HUES48 (cell line): ENCODE data around the gene HDHD3.
"Not testable (repeated sequence)": the region's sequence is repeated elsewhere in the genome, so short reads cannot be mapped to it uniquely, and the experiment has no call there.

Source experiments
- H3K27ac ChIP-seq: one replicate; pipeline ENCODE4 v1.7.0; 2013; ENCODE audit warnings: low read depth, low read length, inconsistent platforms
- H3K27me3 ChIP-seq: 2 replicates; pipeline ENCODE4 v1.6.1; 2013; ENCODE audit warnings: mild to moderate bottlenecking, low read length; ENCODE audit not compliant: control insufficient read depth, insufficient read depth
- H3K36me3 ChIP-seq: 2 replicates; pipeline ENCODE4 v1.6.1; 2013; ENCODE audit warnings: low read length; ENCODE audit not compliant: control insufficient read depth, insufficient read depth
- H3K4me1 ChIP-seq: 2 replicates; pipeline ENCODE4 v1.6.1; 2013; ENCODE audit warnings: mild to moderate bottlenecking, low read length; ENCODE audit not compliant: control insufficient read depth, insufficient read depth
- H3K4me3 ChIP-seq: 2 replicates; pipeline ENCODE4 v1.5.1; 2013; ENCODE audit warnings: mild to moderate bottlenecking, low read depth, low read length
- H3K9ac ChIP-seq: 2 replicates; pipeline ENCODE4 v1.6.1; 2013; ENCODE audit warnings: mild to moderate bottlenecking, low read depth, low read length, moderate library complexity
- H3K9me3 ChIP-seq: 2 replicates; pipeline ENCODE4 v1.6.1; 2013; ENCODE audit warnings: low read length; ENCODE audit not compliant: control insufficient read depth, insufficient read depth

The HDHD3 gene, protein sequence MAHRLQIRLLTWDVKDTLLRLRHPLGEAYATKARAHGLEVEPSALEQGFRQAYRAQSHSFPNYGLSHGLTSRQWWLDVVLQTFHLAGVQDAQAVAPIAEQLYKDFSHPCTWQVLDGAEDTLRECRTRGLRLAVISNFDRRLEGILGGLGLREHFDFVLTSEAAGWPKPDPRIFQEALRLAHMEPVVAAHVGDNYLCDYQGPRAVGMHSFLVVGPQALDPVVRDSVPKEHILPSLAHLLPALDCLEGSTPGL

DNA sequence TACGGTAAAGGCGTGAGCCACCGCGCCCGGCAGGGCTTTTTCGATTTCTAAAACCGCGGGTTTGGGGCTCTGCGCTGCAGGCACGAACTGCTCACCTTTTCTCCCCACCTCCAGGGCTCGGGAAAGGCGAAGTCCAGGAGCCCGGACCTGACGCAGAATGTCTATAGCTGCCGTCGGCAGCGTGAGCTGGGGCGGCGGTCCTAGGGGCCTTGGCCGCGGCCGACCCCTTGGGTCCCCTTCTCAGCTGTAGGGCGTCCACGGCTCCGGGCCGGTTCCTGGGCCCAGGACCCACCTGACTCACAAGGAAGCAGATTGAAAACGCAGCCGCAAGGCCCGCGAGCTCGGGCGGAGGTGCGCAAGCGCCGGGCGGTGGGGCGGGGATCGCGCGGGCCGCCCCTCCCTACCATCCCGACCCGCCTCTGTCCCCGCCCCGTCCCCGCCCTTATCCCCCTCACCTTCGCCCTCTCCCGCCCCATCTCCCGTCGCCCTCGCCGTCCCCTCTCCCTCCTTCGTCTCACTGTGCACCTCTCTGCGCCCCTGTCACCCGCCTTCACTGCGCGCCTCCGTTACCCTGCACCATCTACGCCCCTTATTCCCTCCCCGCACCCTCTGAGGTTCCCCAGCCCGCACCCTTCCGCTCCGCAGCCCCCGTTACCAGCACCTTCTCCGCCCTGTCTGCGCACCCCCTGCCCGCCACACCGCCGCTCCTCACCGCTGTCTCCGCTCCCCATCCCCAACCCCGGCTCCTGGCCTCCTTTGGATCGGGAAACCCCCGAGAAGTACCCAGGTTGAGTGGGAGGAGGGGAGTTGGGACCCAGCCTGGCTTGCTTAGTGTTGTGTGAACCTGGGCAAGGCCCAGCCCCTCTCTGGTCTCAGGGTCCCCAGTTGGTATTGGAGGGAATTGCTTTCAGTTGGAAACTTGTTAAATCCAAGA, at the start of gene HDHD3:
TSS of gene HDHD3 (minus strand) at position 353 of the 934 bp plus-strand sequence. CDS start 2,632 bp downstream, outside the sequence.
- Histone ChIP-seq H3K27me3 (no peaks in the 10 kb centered on the region), H3K9me3 (no peaks in the 10 kb centered on the region), H3K27ac (peak within 1 kb of the TSS; percentile 94), H3K9ac (peak within 1 kb of the TSS; percentile 89), H3K4me3 (peak within 1 kb of the TSS; percentile 95), H3K36me3 (peaks cover 24% of the 10 kb centered on the region), H3K4me1 (0 out of 2 replicates have a peak, but pooled peaks cover 6% of the 10 kb centered on the region)

DNA sequence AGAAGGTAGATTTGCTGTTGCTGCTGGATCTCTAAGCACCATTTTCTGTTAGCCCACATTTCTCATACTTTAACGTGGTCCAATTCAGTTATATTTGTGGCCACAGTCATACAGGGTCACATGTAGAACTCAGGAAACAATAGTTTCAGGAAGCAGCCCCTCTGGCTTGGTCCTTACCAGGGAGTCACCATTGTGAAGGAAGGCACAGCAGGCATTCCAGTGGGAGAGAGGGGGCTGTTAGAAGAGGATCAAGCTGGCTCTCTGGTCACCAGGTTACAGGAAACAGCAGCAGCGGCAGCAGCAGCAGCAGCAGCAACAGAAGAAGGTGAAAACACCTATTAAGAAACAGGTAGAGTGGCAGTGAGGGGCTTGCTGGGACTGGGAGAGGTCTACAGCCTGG, 48.3 kb upstream of the HDHD3 start:
- H3K27ac ChIP-seq = no peak overlapping the region
- H3K9ac ChIP-seq = no peak overlapping the region
- H3K36me3 ChIP-seq = no peaks in the 10 kb centered on the region
- no peak overlapping the region for H3K4me3 ChIP-seq
- peaks cover 8% of the 10 kb centered on the region; the same call in 1 of the 2 replicates for H3K4me1 ChIP-seq
- no peaks in the 10 kb centered on the region for H3K9me3 ChIP-seq
- H3K27me3 ChIP-seq = no peaks in the 10 kb centered on the region

DNA sequence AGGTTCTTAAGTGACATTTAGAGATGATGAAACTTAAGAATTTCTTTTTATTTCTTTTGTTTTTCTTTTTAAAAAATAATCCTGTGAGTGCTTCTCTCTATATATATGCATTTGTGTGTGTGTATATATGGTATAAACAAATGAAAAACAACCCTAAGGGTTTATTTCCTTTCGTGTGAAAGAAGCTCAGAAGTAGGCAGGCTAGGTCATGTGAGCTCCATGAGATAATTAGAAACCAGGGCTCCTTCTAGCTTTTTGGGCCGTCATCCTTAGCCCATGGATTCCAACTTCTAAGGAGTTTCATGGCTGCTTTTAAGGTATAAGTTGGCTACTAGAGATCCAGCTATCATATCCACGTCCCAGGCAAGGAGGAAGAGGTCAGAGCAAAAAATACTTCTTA, 44.9 kb upstream of the HDHD3 start:
- H3K4me1 ChIP-seq = peaks cover 8% of the 10 kb centered on the region; the same call in 1 of the 2 replicates
- no peaks in the 10 kb centered on the region for H3K9me3 ChIP-seq
- no peaks in the 10 kb centered on the region for H3K36me3 ChIP-seq
- H3K27me3 ChIP-seq = no peaks in the 10 kb centered on the region
- H3K27ac ChIP-seq = no peak overlapping the region
- H3K4me3 ChIP-seq = no peak overlapping the region
- no peak overlapping the region for H3K9ac ChIP-seq

DNA sequence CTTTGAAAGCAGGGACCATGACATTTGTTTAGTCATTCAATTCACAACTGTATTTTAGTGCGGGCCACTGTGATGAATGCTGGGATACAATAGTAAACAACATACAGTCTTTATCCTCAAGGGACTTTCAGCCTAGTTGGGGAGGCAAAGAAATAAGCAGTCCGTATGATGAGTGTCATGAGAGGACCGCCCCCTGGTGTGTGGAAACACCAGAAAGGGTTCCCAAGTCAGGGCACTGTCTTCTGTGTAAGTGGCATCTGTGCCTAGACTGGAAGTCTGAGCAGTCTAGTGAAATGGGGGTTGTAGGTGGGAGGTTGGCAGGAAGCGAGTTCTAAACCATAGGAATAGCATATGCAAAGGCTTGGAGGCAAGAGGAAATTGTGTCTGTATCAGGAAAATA, 40.6 kb upstream of the HDHD3 start:
- Histone ChIP-seq H3K9me3 (no peaks in the 10 kb centered on the region), H3K4me3 (no peak overlapping the region), H3K27ac (no peak overlapping the region)

DNA sequence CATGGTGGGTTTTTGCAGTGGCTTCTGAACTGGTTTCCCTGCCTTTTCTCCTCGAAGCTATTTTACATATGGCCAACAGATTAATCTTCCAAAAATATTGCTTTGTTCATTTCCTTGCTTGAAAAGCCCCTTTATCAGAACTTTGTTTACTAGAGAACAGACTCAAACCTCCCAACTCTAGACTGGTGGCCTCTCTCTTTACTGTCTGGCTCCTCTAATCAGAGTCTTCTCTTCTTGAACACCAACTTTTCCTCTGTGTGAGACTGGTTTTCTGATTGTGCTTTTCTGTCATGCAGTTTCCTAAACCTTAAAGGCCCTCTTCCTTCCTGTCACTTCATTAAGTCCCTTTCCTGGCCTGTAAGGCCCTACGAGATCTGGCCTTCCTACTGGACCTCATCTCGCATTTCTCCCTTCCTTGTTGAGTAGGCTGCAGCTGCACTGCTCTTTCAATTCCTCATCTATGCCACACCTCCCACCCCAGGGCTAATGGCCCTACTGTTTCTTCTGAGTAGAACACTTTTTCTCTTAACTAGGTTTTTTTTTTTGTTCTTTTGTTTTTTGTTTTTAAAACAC, 39.4 kb upstream of the HDHD3 start:
- Histone ChIP-seq H3K4me1 (no peaks in the 10 kb centered on the region), H3K9me3 (no peaks in the 10 kb centered on the region), H3K9ac (no peak overlapping the region), H3K4me3 (no peak overlapping the region), H3K27ac (no peak overlapping the region), H3K36me3 (no peaks in the 10 kb centered on the region), H3K27me3 (no peaks in the 10 kb centered on the region)

More for the DNA sequence above, 40.6 kb upstream of the HDHD3 start:
- H3K36me3 ChIP-seq = no peaks in the 10 kb centered on the region
- no peak overlapping the region for H3K9ac ChIP-seq
- H3K4me1 ChIP-seq = no peaks in the 10 kb centered on the region
- no peaks in the 10 kb centered on the region for H3K27me3 ChIP-seq

DNA sequence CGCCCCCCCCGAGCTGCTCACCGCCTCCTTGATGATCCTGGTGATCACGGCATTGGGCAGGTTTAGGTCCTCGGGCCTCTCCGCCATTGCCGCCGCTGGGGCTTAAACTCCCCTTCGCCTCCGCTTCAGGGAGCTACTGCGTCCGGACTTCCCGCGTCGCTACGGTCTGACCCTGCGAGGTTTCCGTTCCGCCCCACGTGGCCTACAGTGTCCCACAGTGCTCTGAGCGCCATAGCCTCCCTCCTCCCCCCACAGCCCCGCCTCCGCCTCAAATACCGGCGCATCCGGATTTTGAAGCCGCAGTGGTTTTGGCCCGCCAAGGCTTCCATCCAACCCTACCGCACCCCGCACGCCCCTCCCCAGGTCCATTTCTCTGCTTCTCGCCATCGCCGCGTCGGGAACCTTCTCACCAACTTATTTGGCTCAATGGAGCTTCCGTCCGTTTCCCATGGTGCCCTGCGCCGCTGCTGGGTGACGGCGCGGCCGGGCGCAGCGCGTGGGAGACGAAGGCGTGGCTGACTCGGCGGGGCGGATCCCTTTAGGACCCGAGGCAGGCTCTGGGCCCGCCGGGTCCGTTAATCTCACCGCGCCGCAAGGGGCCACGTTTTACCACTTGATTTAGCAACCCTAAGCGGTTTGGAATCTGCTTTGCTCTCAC, 33.5 kb upstream of the HDHD3 start, which contains the start of the genes C9orf43 and POLE3:
TSS of gene C9orf43 (plus strand) at position 541 of the 658 bp plus-strand sequence. CDS start 2,747 bp downstream, outside the sequence.
TSS of gene POLE3 (minus strand) at position 469 of the 658 bp plus-strand sequence. CDS start at position 87, 382 bp downstream.
- Histone ChIP-seq H3K4me3 (peak within 1 kb of the TSS; percentile 90), H3K4me1 (no peaks in the 10 kb centered on the region), H3K9me3 (no peaks in the 10 kb centered on the region), H3K9ac (peak within 1 kb of the TSS; percentile 94), H3K27ac (peak within 1 kb of the TSS; percentile 99), H3K27me3 (no peaks in the 10 kb centered on the region), H3K36me3 (peaks cover 20% of the 10 kb centered on the region)

DNA sequence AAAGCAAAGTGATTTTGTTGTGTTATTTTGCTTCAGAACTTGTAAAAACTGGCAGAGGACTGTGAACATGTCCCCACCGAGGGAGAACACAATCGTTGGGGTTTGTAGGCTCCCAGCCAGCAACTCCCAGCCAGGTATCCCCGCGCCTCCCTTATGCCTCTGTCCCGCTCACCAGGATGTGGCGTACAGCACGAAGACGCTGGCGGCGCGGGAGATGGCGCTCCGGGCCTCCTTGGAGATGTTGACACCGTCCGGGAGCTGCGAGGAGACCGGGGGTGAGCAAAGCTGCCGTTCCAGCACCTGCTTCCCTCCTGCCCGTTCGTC, 33.1 kb upstream of the HDHD3 start:
- Histone ChIP-seq H3K9me3 (no peaks in the 10 kb centered on the region), H3K36me3 (peaks cover 20% of the 10 kb centered on the region), H3K27ac (peak overlapping the region; percentile 99), H3K4me3 (peak overlapping the region; percentile 90), H3K4me1 (no peaks in the 10 kb centered on the region), H3K9ac (peak overlapping the region; percentile 94), H3K27me3 (no peaks in the 10 kb centered on the region)

DNA sequence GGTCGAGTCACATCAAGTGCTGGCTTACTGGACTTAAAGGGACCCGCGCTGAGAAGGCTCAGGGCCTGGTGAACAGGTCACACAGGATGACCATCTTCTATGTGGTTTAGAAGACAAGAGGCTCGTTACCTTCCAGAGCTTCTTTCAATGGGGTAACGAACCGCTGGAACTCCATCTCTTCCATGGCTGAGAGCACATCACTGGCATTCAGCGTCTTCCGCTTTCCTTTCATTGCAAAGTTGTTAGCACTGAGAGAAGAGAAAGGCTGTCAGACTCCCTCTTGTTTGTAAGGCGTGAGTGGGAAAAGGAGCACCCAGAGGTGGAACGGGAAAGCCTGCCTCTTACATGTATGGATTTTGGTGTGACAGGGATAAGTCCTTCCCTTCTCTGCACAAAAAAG, 32.7 kb upstream of the HDHD3 start:
- Histone ChIP-seq H3K4me3 (peak overlapping the region; percentile 90), H3K9me3 (no peaks in the 10 kb centered on the region), H3K9ac (peak overlapping the region; percentile 94), H3K27me3 (no peaks in the 10 kb centered on the region), H3K4me1 (no peaks in the 10 kb centered on the region), H3K36me3 (peaks cover 20% of the 10 kb centered on the region), H3K27ac (peak overlapping the region; percentile 99)

DNA sequence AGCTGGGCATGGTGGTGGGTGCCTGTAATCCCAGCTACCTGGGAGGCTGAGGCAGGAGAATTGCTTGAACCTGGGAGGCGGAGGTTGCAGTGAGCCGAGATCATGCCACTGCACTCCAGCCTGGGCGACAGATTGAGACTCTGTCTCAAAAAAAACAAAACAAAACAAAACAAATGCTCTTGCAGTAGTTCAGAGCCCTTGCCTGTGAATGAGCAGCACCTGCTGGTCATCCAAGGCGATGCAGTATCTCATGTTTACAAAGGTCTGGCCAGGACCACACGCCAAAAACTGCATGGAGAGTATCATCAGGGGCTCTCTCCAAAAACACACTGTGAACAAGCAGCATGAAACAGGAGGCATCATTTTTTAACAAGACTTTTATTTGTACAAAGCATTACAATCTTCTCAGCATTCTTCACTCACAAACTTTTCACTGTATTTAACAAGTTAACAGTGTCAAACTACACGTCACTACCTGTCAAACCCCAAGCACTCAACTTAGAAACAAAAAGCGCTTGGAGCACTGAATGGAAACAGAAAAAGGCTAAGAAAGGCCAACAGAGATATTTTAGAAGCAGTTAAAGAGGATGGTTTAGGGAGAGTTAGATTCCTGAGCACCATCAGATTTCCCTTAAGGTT, 30.2 kb upstream of the HDHD3 start:
- not testable (repeated sequence) for H3K9ac ChIP-seq, H3K27me3 ChIP-seq, H3K4me3 ChIP-seq, H3K9me3 ChIP-seq, H3K4me1 ChIP-seq, H3K27ac ChIP-seq
- H3K36me3 ChIP-seq = peaks cover 20% of the 10 kb centered on the region

DNA sequence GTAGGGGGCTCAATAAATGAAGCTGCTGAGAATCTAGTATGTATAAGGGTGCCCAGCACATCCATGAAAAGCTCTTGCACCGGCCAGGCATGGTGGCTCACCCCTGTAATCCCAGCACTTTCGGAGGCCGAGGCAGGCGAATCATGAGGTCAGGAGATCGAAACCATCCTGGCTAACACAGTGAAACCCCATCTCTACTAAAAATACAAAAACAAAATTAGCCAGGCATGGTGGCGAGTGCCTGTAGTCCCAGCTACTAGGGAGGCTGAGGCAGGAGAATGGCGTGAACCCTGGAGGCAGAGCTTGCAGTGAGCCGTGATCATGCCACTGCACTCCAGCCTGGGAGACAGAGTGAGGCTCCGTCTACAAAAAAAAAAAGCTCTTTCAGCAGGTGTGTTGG, 29.6 kb upstream of the HDHD3 start:
- not testable (repeated sequence) for H3K27ac ChIP-seq, H3K9ac ChIP-seq

More for the DNA sequence above, 29.6 kb upstream of the HDHD3 start:
- H3K4me3 ChIP-seq, H3K4me1 ChIP-seq, H3K9me3 ChIP-seq, H3K27me3 ChIP-seq: not testable (repeated sequence)
- peaks cover 20% of the 10 kb centered on the region for H3K36me3 ChIP-seq
